IMR-90 (cell line): ENCODE data around the gene JADE2. TPM values are rescaled to one million over a fixed set of nuclear protein-coding genes. Genes with fewer than 3 reads are reported as not detected.

Experiments
- ATAC-seq: fragments of 200-7000 bp; cut with Tn5 transposase; 2 replicates; pipeline ENCODE4 v1.9.1; 2020; ENCODE audit warnings: low read depth, mild to moderate bottlenecking, moderate library complexity
- BruUV-seq: library from RNA; stranded (reverse); fragments of 400-500 nt; replicated peaks from 2 replicates; lab custom pipeline; 2021; lab: Mats Ljungman, UMichigan
- CTCF ChIA-PET: fragments of 300-600 bp; formaldehyde crosslinking; extraction: SDS; loops from one replicate; lab custom pipeline; 2021; ENCODE audit warnings: antibody characterized with exemption; lab: Yijun Ruan, JAX
- POLR2A ChIA-PET: fragments of 300-600 bp; sonication (Branson Sonifier 250); formaldehyde crosslinking; loops from one replicate; lab custom pipeline; 2022; ENCODE audit warnings: antibody characterized with exemption; ENCODE audit not compliant: unreplicated experiment; lab: Charles Lee
- DNase-seq: peaks from one replicate; pipeline ENCODE4 v3.0.0; 2013
- H2AFZ ChIP-seq: replicated peaks from 2 replicates; pipeline ENCODE3; 2013; ENCODE audit warnings: low read length, mild to moderate bottlenecking; ENCODE audit not compliant: poor library complexity
- H2AK5ac ChIP-seq: 2 replicates; pipeline ENCODE4 v1.6.1; 2013; ENCODE audit warnings: low read depth, low read length, inconsistent platforms
- H2AK9ac ChIP-seq: replicated peaks from 2 replicates; pipeline ENCODE3; 2013; ENCODE audit warnings: mild to moderate bottlenecking, low read depth, low read length, moderate library complexity; ENCODE audit not compliant: poor library complexity
- H2BK120ac ChIP-seq: 2 replicates; pipeline ENCODE4 v1.6.1; 2013; ENCODE audit warnings: low read depth, low read length, inconsistent platforms
- H2BK15ac ChIP-seq: 3 replicates; pipeline ENCODE4 v1.6.1; 2013; ENCODE audit warnings: low read depth, low read length, inconsistent platforms
- H2BK20ac ChIP-seq: 2 replicates; pipeline ENCODE4 v1.6.1; 2013; ENCODE audit warnings: low read depth, mild to moderate bottlenecking, inconsistent platforms, low read length, moderate library complexity
- H2BK5ac ChIP-seq: 2 replicates; pipeline ENCODE4 v1.6.1; 2013; ENCODE audit warnings: mild to moderate bottlenecking, low read depth, low read length, inconsistent platforms; ENCODE audit not compliant: poor library complexity, severe bottlenecking
- H3K14ac ChIP-seq: replicated peaks from 2 replicates; pipeline ENCODE4 v1.6.1; 2013; ENCODE audit warnings: low read depth, low read length, inconsistent platforms
- H3K18ac ChIP-seq: 2 replicates; pipeline ENCODE4 v1.6.1; 2013; ENCODE audit warnings: low read depth, low read length, control low read depth
- H3K23ac ChIP-seq: 2 replicates; pipeline ENCODE4 v1.6.1; 2013; ENCODE audit warnings: low read depth, low read length, inconsistent platforms
- H3K27ac ChIP-seq: 2 replicates; pipeline ENCODE4 v1.5.1; 2013; ENCODE audit warnings: mild to moderate bottlenecking, control low read depth, low read length; ENCODE audit not compliant: insufficient read depth
- H3K27me3 ChIP-seq: 2 replicates; pipeline ENCODE4 v1.6.1; 2013; ENCODE audit warnings: low read length; ENCODE audit not compliant: control insufficient read depth, insufficient read depth
- H3K36me3 ChIP-seq: 2 replicates; pipeline ENCODE4 v1.6.1; 2013; ENCODE audit warnings: low read length, mixed read lengths; ENCODE audit not compliant: control insufficient read depth, insufficient read depth
- H3K4ac ChIP-seq: 2 replicates; pipeline ENCODE4 v1.6.1; 2013; ENCODE audit warnings: low read depth, low read length, inconsistent platforms
- H3K4me1 ChIP-seq: 2 replicates; pipeline ENCODE4 v1.6.1; 2013; ENCODE audit warnings: low read length, mixed read lengths; ENCODE audit not compliant: control insufficient read depth, insufficient read depth
- H3K4me2 ChIP-seq: 2 replicates; pipeline ENCODE4 v1.6.1; 2013; ENCODE audit warnings: low read depth, mild to moderate bottlenecking, control low read depth, low read length, moderate library complexity
- H3K4me3 ChIP-seq: 2 replicates; pipeline ENCODE4 v1.5.1; 2013; ENCODE audit warnings: low read depth, mild to moderate bottlenecking, control low read depth, low read length, moderate library complexity; ENCODE audit not compliant: insufficient read depth
- H3K56ac ChIP-seq: 2 replicates; pipeline ENCODE4 v1.6.1; 2013; ENCODE audit warnings: low read length, inconsistent platforms; ENCODE audit not compliant: insufficient read depth; ENCODE audit errors: extremely low read depth
- H3K79me1 ChIP-seq, 2 experiments: 2 replicates each; pipeline ENCODE4 v1.6.1; 2013; ENCODE audit warnings: low read length in 2 of 2, inconsistent platforms in 1 of 2, low read depth in 1 of 2
- H3K9ac ChIP-seq: 2 replicates; pipeline ENCODE4 v1.6.1; 2013; ENCODE audit warnings: low read depth, low read length, control low read depth
- H3K9me1 ChIP-seq: 2 replicates; pipeline ENCODE4 v1.6.1; 2013; ENCODE audit warnings: low read length, inconsistent platforms; ENCODE audit not compliant: insufficient read depth
- H3K9me3 ChIP-seq: 2 replicates; pipeline ENCODE4 v1.6.1; 2013; ENCODE audit warnings: low read length; ENCODE audit not compliant: control insufficient read depth, insufficient read depth
- H4K20me1 ChIP-seq: 2 replicates; pipeline ENCODE4 v1.6.1; 2013; ENCODE audit warnings: low read length, inconsistent platforms; ENCODE audit not compliant: insufficient read depth
- H4K5ac ChIP-seq: 2 replicates; pipeline ENCODE4 v1.6.1; 2013; ENCODE audit warnings: mild to moderate bottlenecking, low read depth, low read length, control low read depth
- H4K8ac ChIP-seq, 2 experiments: 2 replicates each; pipeline ENCODE4 v1.6.1; 2013; ENCODE audit warnings: low read depth in 2 of 2, low read length in 2 of 2, control low read depth in 1 of 2, inconsistent platforms in 1 of 2
- H4K91ac ChIP-seq: 2 replicates; pipeline ENCODE4 v1.6.1; 2013; ENCODE audit warnings: low read depth, low read length, inconsistent platforms; ENCODE audit not compliant: insufficient read depth
- CEBPB ChIP-seq: IDR thresholded peaks from 2 replicates; pipeline ENCODE4 v1.6.1; 2012; ENCODE audit warnings: low read depth, low read length, improper control_type of control experiment
- CHD1 ChIP-seq: IDR thresholded peaks from 2 replicates; pipeline ENCODE4 v1.6.1; 2012; ENCODE audit warnings: low read depth, low read length, improper control_type of control experiment
- CTCF ChIP-seq: conservative IDR thresholded peaks from 2 replicates; pipeline ENCODE4 v1.5.1; 2012; ENCODE audit warnings: mild to moderate bottlenecking, low read depth, low read length, improper control_type of control experiment
- FOS ChIP-seq: fragments of 150-350 bp; IDR thresholded peaks from 2 replicates; pipeline ENCODE4 v1.6.1; 2016; ENCODE audit warnings: low read depth, low read length
- MAFK ChIP-seq: IDR thresholded peaks from 2 replicates; pipeline ENCODE4 v1.6.1; 2012; ENCODE audit warnings: low read depth, low read length, improper control_type of control experiment
- MAZ ChIP-seq: IDR thresholded peaks from 2 replicates; pipeline ENCODE4 v1.6.1; 2012; ENCODE audit warnings: low read depth, mild to moderate bottlenecking, low read length, improper control_type of control experiment, moderate library complexity, borderline replicate concordance
- NFE2L2 ChIP-seq: fragments of 150-350 bp; IDR thresholded peaks from 2 replicates; pipeline ENCODE4 v1.6.1; 2016; ENCODE audit warnings: low read depth, mild to moderate bottlenecking, low read length
- POLR2A ChIP-seq: IDR thresholded peaks from 2 replicates; pipeline ENCODE4 v1.6.1; 2012; ENCODE audit warnings: mild to moderate bottlenecking, low read depth, low read length
- RAD21 ChIP-seq: IDR thresholded peaks from 2 replicates; pipeline ENCODE4 v1.6.1; 2012; ENCODE audit warnings: low read length, improper control_type of control experiment
- WGBS, 2 experiments: methylation state at CpG; one replicate each; pipeline versions ENCODE4 v1.1.5 to v1.1.7; 2013; ENCODE audit warnings: missing lambda C conversion rate in 2 of 2; ENCODE audit not compliant: insufficient read length in 1 of 2; ENCODE audit errors: extremely low coverage in 2 of 2; 5-methylcytosine and 5-hydroxymethylcytosine counted together
- dilution Hi-C: fragments of 300-500 bp; cut with HindIII; formaldehyde crosslinking; loops from one replicate; pipeline ENCODE4 v1.14.3; 2018; ENCODE audit warnings: low sequenced_read_pairs; ENCODE audit not compliant: unreplicated experiment
- in situ Hi-C: fragments of 300-500 bp; cut with MboI; formaldehyde crosslinking; loops from 3 replicates; pipeline ENCODE4 v1.14.3; 2019; ENCODE audit warnings: low sequenced_read_pairs, inconsistent platforms, mixed read lengths
- intact Hi-C: fragments of 100-400 bp; cut with micrococcal nuclease; formaldehyde crosslinking; loops from 2 replicates; pipeline ENCODE4 v1.10.0; 2022
- polyA plus RNA-seq, 3 experiments: library from polyadenylated mRNA; depleted of rRNA; stranded (reverse); fragments of >200 nt; gene quantifications; 2 replicates each; pipeline ENCODE4 v1.2.3, GENCODE V29; 2012; ENCODE audit warnings: low replicate concordance in 1 of 3
- total RNA-seq: library from RNA; depleted of rRNA; stranded (reverse); fragments of >200 nt; gene quantifications from 2 replicates; pipeline ENCODE4 v1.2.3, GENCODE V29; 2012

The JADE2 gene
- total and polyA plus RNA-seq, 2 of the 4 experiments (the other 2 are of a cell fraction) = 13.3 to 14.9 TPM

DNA sequence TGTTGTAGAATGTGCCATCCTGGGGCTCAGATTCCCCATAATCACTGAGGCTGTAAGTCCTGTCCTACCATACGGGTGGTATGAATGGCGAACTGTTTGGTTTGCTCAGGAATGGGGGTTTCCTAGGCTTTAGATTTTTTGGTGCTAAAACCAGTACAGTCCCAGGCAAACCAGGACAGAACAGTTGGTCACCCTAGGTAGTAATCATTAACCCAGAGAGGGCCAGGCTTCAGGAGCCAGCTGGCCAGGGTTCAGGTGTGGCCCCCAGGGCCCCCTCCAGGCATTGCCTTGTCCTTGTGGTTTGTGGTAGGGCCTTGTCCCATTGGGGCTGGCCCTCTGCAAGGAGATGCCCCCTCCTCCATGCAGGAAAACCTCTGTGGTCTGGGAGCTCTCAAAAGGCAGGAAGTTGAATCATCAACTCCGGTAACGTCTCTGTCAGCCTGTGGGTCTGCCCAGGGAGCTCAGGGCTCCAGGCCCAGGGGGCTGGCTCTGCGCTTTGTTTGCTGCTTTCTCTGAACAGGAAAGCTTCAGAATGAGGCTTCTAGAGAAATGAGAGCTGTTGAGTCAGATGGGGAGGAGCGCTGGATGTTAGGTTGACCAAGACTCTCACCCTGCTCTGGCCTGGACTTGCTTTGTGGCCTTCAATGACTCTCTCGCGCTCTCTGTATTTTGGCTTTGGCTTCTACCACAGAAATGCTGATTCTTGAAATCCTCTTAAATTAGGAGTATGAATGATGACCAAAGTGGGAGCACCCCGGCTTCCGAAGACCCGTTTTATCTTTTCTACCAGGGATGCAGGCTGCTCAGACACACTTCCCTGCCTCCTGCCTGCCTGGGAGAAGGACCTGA, 22.2 kb upstream of the JADE2 start:
- Histone ChIP-seq H3K9ac (peak overlapping the region; percentile 41), H3K23ac (peak overlapping the region; percentile 93), H4K91ac (peak overlapping the region; percentile 99), H4K8ac (peak overlapping the region; percentile 82 to 97), H3K56ac (peak overlapping the region; percentile 64), H4K5ac (peak overlapping the region; percentile 77), H2AK9ac (peak overlapping the region; percentile 45), H2AFZ (peak overlapping the region; percentile 73), H3K4ac (peak overlapping the region; percentile 99), H3K4me3 (no peak overlapping the region), H2BK120ac (peak overlapping the region; percentile 97), H3K4me1 (peaks cover 22% of the 10 kb centered on the region), H3K9me3 (no peaks in the 10 kb centered on the region), H2BK5ac (peak overlapping the region; percentile 91), H3K14ac (peak overlapping the region; percentile 97), H3K27ac (peak overlapping the region; percentile 94), H3K9me1 (peaks cover 20% of the 10 kb centered on the region), H4K20me1 (no peaks in the 10 kb centered on the region), H3K18ac (peak overlapping the region; percentile 82), H2AK5ac (peak overlapping the region; percentile 98), H2BK15ac (peak overlapping the region; percentile 98; the same call in 2 of the 3 replicates), H3K36me3 (no peaks in the 10 kb centered on the region), H3K27me3 (no peaks in the 10 kb centered on the region), H2BK20ac (peak overlapping the region; percentile 98), H3K79me1 (peaks cover 0 to 10% of the 10 kb centered on the region in 2 experiments; a peak in 1 of 4 replicates), H3K4me2 (no peak overlapping the region)
- BruUV-seq = no TSS peak
- ATAC-seq (peak; percentile 96), DNase-seq (peak; percentile 99)
- TF ChIP-seq MAZ (peak; percentile 84), NFE2L2 (no peak), FOS (peak; percentile 67; the same call in 1 of the 2 replicates), RAD21 (peak; percentile 38), CHD1 (no peak), MAFK (0 out of 2 replicates have a peak, but pooled peaks have one; percentile 19), CEBPB (peak; percentile 42; the same call in 1 of the 2 replicates), CTCF (no peak), POLR2A (peak; percentile 54; the same call in 1 of the 2 replicates)
- ChIA-PET POLR2A (interaction anchor here (0.6 to 0.9 kb wide), 3 partner anchors 21 to 198 kb away, joined by 3 to 6 read pairs (median 4); no protein-coding TSS in a partner anchor), CTCF (interaction anchor here (0.6 to 2.1 kb wide), 2 partner anchors 8 to 138 kb away, joined by 3 to 7 read pairs; no protein-coding TSS in a partner anchor)
- 0% methylated on average over 2 of the region's 11 CpGs; no CpG with 5 or more reads in 1 of the 2 experiments for WGBS, 2 experiments
- dilution Hi-C loops = no loop called here
- intact Hi-C loops = loop anchor here (1.0 to 2.0 kb wide), 2 partner anchors 65 to 92 kb away; partner anchors contain the start of gene CDKN2AIPNL
- in situ Hi-C loops = no loop called here
